ENCODE results near the gene RBP3. TPM values are rescaled to one million over a fixed set of nuclear protein-coding genes. Genes with fewer than 3 reads are reported as not detected.

Gene RBP3
- polyA plus RNA-seq, 6 donors from 2014 or later = not detected

DNA sequence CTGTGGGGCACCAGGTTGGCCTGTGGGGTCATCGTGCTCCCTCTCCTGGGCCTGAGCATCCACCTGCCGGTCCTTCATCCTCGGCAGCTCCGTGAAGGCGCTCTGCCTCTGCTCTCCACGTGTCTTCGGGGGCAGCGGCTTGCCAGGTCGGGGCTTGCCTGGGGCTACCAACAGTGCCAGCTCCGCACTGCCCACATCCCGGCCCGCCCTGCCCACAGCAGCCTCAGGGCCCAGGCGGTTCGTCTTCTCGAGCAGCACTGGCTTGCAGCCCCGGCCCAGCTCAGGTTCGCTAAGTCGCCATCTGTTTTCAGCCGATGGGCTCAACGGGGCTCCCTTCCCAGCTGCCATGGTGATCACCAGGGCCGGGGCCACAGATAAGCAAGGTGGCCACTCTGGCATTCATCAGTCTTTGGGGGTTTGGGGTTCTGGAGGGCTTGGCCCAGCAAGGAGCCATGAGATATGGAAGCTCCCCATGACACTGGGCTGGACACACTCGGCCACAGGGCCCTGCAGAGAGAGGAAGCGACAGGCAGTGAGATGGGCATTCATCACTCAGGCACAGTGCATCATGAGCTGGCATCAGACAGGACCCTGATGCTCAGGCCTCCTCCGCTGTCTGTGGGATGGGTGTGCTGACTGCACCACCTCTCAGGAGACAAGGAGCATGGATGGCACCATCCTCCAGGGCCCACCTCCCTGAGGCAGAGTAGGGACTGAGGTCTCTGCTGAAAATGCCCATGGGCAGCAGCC is 20.4 kb downstream of the RBP3 start:
- no peak for DNase-seq
- no peak overlapping the region for H3K27ac Mint-ChIP-seq
- H3K9me3 Mint-ChIP-seq = no peaks in the 10 kb centered on the region
- no peaks in the 10 kb centered on the region for H3K4me1 Mint-ChIP-seq
- ATAC-seq (ENCODE audit: low read depth in 2 of 2) = no peak
- no peaks in the 10 kb centered on the region for H3K36me3 Mint-ChIP-seq
- peaks cover 0 to 8% (median 6%) of the 10 kb centered on the region in 3 donors for H3K27me3 Mint-ChIP-seq
- no peak overlapping the region for H3K4me3 Mint-ChIP-seq

DNA sequence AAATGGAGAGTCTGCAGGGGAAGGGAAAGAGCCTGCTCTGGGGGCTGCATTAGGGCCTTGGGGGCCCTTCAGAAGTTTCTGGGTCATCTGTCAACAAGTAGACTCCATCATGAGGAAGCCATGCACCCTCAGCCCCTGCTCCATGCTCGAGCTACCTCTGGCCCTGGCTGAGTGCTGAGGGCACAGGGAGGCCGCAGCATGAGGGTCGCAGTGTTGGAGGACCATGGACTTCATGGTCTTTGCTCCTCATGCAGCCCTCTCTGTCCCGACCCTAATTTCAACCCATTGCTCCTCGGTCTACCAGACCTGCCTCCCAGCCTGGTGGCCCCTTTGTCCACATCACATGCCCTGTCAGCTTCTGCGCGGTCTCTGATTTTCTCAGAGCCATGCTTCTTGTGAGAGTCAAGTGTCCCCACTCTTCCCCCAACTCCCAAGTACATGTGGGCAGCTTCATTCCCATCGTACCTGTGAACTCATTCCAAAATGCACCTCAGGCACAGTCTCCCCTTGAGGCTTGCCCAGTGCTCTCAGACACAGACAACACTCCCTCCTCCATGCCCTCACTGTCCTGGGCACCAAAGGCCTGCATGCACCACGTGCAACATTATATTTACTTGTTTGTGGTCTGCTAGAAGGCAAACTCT is 21.2 kb downstream of the RBP3 start:
- H3K27ac Mint-ChIP-seq = no peak overlapping the region
- no peaks in the 10 kb centered on the region for H3K36me3 Mint-ChIP-seq
- H3K9me3 Mint-ChIP-seq = no peaks in the 10 kb centered on the region

DNA sequence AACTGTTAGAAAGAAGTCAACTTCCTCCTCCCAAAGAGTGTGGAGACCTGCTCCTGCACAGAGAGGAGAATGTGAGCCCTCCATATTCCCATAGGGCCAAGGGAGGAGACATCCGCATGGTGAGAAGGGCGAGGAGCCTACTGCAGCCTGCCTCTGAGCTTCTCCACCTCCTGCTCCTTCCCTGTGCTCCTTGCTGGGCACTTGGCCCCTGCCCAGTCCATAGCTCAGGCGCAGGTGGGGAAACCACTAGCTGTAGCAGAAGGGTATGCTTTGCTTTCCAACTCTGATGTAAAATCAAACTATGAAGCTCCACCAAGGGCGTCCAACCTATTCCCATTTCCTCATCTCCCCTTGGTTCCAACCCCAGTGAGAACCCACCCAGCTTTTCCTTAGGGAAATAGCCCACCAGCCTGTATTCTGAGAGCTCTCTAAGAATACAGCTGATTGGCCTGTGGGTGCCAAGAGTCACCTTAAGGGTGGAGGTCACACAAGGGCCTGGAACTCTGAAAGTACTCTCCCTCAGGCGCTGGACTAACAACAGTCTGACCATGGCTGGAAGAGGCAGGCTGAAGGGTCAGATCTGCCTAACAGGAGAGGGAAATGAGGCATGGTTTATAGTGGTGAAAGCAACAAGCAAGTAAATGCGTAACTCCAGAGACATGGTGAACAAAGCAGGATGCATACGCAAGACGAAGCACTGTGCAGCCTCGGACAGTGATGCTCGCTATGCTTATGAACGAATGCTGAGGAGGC is 22.0 kb downstream of the RBP3 start:
- no peaks in the 10 kb centered on the region for H3K9me3 Mint-ChIP-seq
- no peak for ATAC-seq (ENCODE audit: low read depth in 2 of 2)
- H3K27ac Mint-ChIP-seq = no peak overlapping the region
- peak overlapping the region in 1 of 8 donors; percentile 14 for H3K4me3 Mint-ChIP-seq
- DNase-seq = no peak
- peaks cover 0 to 4% (median 3%) of the 10 kb centered on the region in 3 donors for H3K27me3 Mint-ChIP-seq
- no peaks in the 10 kb centered on the region for H3K36me3 Mint-ChIP-seq
- no peaks in the 10 kb centered on the region for H3K4me1 Mint-ChIP-seq

More for the DNA sequence above, 21.2 kb downstream of the RBP3 start:
- DNase-seq = no peak
- H3K4me1 Mint-ChIP-seq = no peaks in the 10 kb centered on the region
- no peak for ATAC-seq (ENCODE audit: low read depth in 2 of 2)
- H3K27me3 Mint-ChIP-seq = peaks cover 0 to 6% (median 4%) of the 10 kb centered on the region in 3 donors
- no peak overlapping the region for H3K4me3 Mint-ChIP-seq

DNA sequence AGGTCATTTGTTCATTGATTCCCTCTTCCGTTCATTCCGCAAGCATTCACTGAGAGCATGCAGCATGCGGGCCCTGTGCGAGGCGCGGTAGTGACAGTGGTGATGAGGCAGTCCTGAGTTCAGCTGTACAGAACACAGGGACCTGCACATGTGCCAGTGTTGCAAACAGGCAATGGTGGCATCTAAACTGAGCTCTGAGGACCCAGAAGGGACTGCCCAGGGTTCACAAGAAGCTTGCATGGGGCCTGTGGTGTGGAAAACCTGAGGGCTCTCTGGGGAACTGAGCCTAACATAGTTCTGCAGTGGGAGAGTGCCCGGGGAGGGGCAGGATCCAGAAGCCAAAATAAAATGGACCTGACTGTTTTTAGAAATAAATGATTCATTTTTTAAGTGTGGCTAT is 22.7 kb downstream of the RBP3 start:
- H3K27me3 Mint-ChIP-seq = peaks cover 5 to 8% (median 6%) of the 10 kb centered on the region in 3 donors
- ATAC-seq (ENCODE audit: low read depth in 2 of 2) (no peak), DNase-seq (no peak)
- H3K4me3 Mint-ChIP-seq = no peak overlapping the region
- H3K9me3 Mint-ChIP-seq = no peaks in the 10 kb centered on the region
- H3K4me1 Mint-ChIP-seq = no peaks in the 10 kb centered on the region
- no peak overlapping the region for H3K27ac Mint-ChIP-seq
- H3K36me3 Mint-ChIP-seq = no peaks in the 10 kb centered on the region

DNA sequence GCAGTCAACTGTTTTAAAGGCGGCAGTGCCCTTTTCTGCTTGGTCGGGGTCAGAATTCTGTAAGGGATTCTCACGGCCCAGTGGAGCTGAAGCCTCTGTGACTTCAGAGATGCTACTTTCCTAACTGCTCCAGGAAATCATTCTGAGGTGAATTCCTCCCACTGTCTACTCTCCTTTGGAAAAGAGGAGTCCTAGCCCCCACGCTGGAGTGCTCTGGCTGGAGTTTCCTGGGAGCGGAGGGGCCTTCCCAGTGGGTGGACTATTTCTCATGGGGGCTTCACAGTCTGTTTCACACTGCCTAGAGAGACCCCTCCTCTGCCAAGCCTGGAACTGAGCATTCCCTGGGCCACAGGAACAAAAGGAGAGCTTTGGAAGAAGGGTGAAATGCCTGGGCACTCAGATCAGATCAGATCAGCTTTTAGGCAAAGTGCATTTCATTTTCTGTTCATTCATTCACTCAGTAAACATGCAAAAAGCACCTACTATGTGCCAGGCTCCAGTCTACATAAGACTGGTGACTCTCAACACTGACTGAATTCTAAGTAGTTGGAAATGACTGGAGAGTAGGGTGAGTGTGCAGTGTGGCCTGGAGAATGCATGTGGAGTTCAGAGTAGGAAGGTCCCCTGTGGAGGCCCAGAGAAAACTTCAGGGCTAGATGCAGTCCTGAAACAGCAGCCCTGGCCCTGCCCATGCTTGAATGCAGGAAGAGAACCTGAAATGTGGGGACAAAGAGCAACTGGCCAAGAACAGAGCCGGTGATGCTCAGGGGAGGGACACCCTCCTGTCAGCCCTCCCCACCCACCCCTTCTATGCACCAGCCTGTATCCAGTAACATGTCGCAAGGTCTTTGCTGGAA is 23.7 kb downstream of the RBP3 start:
- ATAC-seq (ENCODE audit: low read depth in 2 of 2) (no peak), DNase-seq (no peak)
- Mint-ChIP-seq H3K27me3 (peaks cover 9 to 15% (median 14%) of the 10 kb centered on the region in 3 donors), H3K4me3 (no peak overlapping the region), H3K36me3 (no peaks in the 10 kb centered on the region), H3K9me3 (no peaks in the 10 kb centered on the region), H3K4me1 (peaks cover 0 to 2% (median 0%) of the 10 kb centered on the region in 3 donors), H3K27ac (peak overlapping the region in 1 of 6 donors; percentile 69)

DNA sequence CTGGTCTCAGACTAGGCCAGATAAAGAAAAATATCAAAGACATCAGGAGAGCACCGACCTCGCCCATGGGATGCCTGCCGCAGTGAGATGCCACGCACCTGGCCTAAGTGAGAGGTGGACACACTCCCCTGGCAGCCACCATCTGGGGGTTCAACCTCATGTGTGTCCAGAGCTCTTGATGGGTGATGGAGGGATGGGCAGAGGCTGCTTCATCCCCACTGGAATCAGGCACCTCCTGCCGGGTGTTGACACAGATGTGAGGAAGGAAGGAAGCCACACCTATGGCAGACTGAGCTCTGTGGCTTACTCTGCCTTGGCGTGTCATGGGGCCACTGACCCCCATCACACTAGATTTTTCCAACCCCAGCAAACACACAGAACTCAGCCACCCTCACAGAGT is 24.6 kb downstream of the RBP3 start:
- Mint-ChIP-seq H3K27ac (no peak overlapping the region), H3K36me3 (no peaks in the 10 kb centered on the region), H3K4me3 (no peak overlapping the region), H3K4me1 (peaks cover 0 to 7% (median 0%) of the 10 kb centered on the region in 3 donors), H3K9me3 (no peaks in the 10 kb centered on the region), H3K27me3 (peaks cover 16 to 24% (median 23%) of the 10 kb centered on the region in 3 donors)
- DNase-seq = no peak
- ATAC-seq (ENCODE audit: low read depth in 2 of 2) = no peak

DNA sequence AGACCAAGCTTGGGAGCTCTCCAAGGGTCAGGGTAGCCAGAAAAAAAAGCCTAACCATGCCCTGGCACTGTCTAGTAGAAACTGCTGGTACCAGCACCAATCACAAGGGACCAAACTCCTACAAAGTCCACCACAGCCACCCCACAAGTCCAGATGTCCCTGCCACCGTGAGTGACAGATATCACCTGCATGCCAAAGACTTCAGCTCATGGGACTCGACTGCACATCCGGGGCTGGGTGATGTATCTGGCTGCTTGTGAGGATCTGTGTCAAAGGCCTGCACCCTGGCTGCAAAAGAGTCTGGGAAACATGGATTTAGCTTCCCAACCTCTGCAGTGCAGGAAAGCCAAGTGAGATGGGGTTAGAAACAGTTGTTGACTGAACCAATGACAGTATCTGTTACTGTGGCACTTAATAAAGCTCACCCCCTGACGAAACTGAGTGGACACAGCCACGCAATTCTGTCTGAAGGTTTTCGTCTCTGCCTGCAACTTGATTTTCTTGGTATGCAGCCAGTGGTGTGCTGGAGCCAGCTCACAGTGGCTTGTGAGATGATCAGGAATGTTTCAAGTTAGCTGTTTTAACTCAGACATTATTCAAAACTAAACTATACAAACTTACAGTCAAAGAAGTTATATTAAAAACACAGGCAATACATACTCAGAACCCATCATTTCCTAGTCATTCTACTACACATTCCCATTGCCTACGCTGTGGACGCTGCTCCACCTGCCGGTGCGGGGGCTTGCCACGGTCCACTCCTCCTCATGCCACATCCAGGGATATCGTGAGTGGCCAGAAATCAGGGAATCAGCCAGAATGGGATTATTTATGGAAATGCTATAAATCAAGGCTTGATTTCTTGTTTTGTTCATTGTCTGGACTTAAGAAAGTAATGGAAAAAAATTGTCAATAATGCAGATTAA is 26.7 kb downstream of the RBP3 start:
- H3K27ac Mint-ChIP-seq = peak overlapping the region in 1 of 6 donors; percentile 15
- H3K27me3 Mint-ChIP-seq = peaks cover 29 to 39% (median 37%) of the 10 kb centered on the region in 3 donors
- peaks cover 0 to 8% (median 0%) of the 10 kb centered on the region in 3 donors for H3K4me1 Mint-ChIP-seq
- H3K4me3 Mint-ChIP-seq = no peak overlapping the region
- DNase-seq = no peak
- H3K36me3 Mint-ChIP-seq = no peaks in the 10 kb centered on the region
- H3K9me3 Mint-ChIP-seq = no peaks in the 10 kb centered on the region
- ATAC-seq (ENCODE audit: low read depth in 2 of 2) = no peak

DNA sequence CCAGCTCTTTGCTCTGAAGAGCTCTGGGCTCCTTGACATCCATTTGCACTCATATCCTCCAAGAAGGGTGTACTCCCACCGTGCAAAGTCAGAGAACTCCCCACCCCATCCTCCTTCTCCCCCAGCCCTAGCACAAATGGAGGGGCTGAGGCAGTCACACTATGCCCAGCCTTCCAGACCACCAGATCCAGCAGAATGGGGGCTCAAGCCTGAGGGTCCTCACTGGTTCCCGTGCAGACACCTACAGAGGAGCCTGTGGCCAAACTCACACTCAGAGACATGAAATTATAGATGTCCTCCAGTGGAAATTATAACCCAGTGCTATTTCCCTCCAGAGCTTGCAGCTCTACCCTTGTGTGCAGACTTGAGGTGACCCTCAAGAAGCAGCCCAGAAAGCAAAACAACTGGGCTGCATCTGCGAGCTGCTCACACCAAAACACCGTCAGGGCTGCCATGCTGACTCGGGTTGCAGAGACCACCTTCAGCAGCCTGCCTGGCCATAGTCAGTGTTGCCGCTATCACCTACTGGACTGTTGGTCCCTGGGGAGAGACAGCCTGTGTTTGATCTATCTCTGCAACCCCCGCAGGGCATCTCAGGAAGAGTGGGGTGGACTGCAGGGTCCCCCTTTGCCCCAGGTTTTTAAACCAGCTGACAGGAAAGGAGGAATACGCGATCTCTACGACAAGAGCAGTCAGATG is 28.5 kb downstream of the RBP3 start:
- ATAC-seq (ENCODE audit: low read depth in 2 of 2) = no peak
- Mint-ChIP-seq H3K9me3 (no peaks in the 10 kb centered on the region), H3K27ac (peak overlapping the region in 1 of 6 donors; percentile 45), H3K27me3 (peaks cover 41 to 57% (median 55%) of the 10 kb centered on the region in 3 donors), H3K4me1 (peaks cover 0 to 8% (median 0%) of the 10 kb centered on the region in 3 donors), H3K36me3 (no peaks in the 10 kb centered on the region), H3K4me3 (no peak overlapping the region)
- no peak for DNase-seq

DNA sequence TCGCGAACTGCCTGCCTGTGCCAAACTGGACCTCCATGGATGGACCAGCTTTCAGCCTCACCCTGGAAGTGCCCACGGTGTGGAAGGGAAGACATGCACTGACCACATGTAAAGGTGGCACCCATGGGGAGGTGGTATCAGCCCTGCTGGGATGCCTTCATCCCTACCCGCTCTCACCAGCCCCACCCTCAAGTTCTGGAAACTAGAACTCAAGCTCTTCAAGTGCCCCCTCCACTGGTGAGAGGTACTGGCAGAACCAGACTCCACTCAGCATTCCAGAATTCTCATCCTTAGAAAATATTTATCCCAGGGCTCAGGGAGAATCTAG is 30.0 kb downstream of the RBP3 start:
- Mint-ChIP-seq H3K36me3 (no peaks in the 10 kb centered on the region), H3K27ac (peak overlapping the region in 2 of 6 donors; percentile 46 to 92), H3K4me1 (peaks cover 0 to 8% (median under 1%) of the 10 kb centered on the region in 3 donors), H3K27me3 (peaks cover 47 to 64% (median 64%) of the 10 kb centered on the region in 3 donors), H3K9me3 (no peaks in the 10 kb centered on the region), H3K4me3 (no peak overlapping the region)
- ATAC-seq (ENCODE audit: low read depth in 2 of 2) (no peak), DNase-seq (no peak)

DNA sequence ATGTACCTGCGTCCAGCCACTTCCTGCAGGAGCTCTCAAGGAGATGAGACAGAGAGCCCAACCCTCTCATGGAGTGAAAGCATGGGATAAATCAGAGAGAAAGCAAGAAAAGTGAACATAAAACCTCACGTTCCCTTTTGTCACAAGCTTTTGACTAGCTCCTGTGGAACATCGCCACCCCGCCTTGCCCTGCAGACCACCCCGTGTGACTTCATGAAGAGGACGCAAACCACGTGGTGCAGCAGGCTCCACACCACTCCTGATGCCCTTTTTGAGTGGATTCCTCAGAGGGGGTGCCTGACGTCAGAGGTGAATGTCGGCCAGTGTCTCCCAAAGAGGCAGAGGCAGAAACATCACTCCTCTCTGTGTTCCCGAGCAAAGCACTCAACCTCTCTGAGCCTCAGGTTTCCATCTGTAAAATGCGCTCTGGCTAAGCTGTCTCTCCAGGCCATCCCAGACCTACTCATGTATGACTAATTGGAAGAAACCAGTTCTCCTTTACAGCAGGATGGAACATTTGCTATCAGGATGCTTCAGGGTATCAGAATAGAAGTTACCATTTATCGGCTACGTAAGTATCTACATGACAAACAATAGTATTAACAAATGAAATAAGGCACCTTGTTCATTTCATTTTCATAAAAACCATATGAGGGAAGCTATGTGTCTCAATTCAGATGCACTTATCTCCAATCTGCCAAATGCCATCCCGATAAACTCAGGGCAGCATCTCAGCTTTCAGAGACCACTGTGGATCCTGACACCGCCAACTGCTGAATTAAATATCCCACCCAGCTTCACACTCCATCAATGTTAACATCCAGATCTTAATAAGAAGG is 30.7 kb downstream of the RBP3 start:
- Mint-ChIP-seq H3K36me3 (no peaks in the 10 kb centered on the region), H3K27ac (no peak overlapping the region), H3K4me1 (peaks cover 5 to 14% (median 7%) of the 10 kb centered on the region in 3 donors), H3K27me3 (peaks cover 53 to 71% (median 71%) of the 10 kb centered on the region in 3 donors), H3K4me3 (no peak overlapping the region), H3K9me3 (no peaks in the 10 kb centered on the region)
- DNase-seq (no peak), ATAC-seq (ENCODE audit: low read depth in 2 of 2) (no peak)

DNA sequence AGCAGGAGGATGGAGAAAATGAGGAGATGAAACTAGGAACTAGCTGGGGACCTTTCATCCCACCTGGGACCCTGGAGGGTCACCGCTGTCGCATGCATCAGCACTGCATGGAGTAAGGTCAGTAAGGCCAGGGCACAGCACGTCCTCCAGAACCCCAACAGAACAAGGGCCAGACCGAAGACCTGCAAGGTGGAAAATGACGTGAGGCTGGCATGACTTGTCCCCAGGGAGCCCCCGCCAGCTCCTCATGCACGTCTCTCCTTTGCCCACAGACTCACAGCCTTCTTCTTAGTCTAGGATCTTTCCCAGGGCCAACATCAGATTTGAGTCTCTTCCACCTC is 31.3 kb downstream of the RBP3 start:
- Mint-ChIP-seq H3K27me3 (peaks cover 56 to 75% (median 74%) of the 10 kb centered on the region in 3 donors), H3K27ac (no peak overlapping the region), H3K4me1 (peaks cover 8 to 16% (median 9%) of the 10 kb centered on the region in 3 donors), H3K4me3 (peak overlapping the region in 1 of 8 donors; percentile 26), H3K36me3 (no peaks in the 10 kb centered on the region), H3K9me3 (no peaks in the 10 kb centered on the region)
- DNase-seq (no peak), ATAC-seq (ENCODE audit: low read depth in 2 of 2) (no peak)
